Brain pericyte (primary cell): Measurements from ENCODE around the gene SLC20A1.

Experiments used
- DNase-seq: peaks from one replicate; pipeline ENCODE4 v3.0.0-alpha.2; 2012; ENCODE audit warnings: low read depth, low spot score

SLC20A1 gene

DNA sequence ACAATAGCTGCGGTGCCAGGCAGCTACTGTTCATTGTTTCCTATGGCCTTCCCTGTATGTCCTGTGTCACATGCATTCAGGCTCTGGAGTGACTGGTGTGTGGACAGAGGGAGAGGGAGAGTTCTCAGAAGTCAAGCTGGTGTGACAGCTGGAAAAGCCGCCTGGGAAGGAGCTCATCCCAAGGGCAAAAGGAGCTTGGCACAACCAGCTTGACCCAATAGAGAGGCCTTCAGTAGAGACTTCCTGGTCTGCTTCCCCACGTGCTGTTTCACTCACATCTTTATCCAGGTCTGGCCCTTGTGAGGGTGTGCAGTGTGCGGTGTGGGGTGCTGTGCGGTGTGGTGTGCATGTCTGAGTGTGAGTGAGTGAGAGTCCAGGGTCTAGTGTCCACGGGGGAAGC, 64.0 kb downstream of the SLC20A1 start:
- DNase-seq = no peak

DNA sequence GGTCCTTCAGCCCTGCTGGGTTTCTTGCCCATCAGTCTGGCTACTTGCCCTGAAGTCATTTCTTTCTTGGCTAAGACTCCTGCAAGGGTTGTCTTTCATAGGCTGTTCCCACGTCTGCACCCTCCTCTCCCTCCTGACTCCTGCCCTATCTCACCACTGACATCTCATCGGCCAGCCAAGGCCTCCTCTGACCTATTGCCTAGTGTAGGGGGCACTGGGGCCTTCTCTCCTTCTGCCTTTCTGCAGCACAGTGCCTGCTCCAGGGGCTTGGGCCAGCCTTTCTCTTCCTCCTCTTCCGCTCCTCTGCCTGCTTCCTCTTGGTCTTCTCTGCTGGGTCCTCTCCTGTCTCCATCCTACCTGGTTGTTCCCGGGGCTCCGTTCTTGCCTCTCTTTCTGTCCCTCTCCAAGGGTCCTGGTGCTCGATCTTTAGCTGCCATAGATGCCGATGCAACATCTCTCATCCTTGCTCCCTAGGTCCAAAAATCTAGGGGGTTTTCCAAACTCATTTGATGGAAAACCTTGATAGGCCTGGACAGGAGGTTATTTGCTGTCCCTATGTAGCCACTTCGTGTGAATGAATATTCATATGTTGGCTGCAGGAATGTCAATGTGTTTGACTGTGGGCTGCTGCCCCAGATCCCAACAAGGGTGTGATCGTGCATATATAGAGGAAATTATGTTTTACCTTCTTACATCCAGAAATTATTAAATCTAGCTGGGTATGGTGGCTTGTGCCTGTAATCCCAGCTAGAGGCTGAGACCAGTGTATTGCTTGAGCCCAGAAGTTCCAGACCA, 65.4 kb downstream of the SLC20A1 start:
- DNase-seq = no peak

DNA sequence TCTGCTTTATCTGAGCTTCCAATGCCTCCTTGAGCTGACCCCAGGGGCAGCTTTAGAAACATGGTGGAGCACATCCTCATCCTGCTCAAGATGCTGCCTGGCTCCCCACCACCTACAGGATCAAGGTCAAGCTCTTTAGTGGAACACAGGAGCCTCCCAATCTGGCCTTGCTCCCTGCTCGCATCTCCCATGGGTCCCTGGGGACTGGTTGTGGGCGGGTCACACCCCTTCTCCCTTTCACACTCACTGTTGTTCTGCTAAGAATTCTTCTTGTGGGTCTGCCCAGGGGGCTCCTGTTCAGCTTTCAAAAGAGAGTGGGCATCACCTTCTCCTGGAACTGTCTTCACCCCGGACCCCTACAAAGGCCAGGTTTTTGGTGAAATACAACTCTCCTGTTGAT, 66.7 kb downstream of the SLC20A1 start:
- DNase-seq = no peak

DNA sequence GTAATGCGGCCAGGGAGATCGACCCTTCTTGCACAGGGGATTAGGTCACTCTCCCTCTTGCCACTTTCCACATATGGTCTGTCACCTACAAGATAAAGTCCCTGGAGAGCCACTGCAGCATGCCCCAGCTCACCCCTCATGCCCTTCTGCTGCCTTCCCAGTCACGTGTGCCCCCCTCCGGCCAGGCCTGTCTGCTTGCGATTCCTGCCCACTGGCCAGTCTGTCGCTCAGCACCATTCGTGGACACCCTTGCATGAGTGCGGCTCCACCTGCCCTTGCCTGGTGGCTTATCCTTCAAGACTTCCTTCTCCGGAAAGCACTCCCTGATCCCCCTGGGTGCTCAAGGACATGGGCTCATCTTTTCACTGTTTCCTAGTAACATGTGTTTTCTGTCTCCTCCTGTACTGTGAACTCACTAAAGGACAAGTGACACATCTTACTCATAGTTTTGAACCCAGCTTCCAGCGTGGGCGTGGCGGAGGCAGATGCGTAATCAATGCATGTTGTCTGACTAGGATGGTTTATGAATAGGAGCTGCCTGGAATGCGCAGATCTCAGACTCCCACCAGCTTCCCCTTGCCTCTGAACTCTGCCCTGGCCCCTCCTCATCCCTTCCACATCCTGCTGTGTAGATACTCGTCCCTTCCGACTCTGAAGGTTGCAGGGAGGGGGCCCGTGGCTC, 67.3 kb downstream of the SLC20A1 start:
- DNase-seq = no peak
